ENCODE data around the gene MALAT1. TPM values are rescaled to one million over a fixed set of nuclear protein-coding genes. Genes with fewer than 3 reads are reported as not detected.

MALAT1 gene
- total and polyA plus RNA-seq, 2 donors (not counting 1 experiment from before 2014, with no cell fraction given), result 646 to 32,417 TPM

DNA sequence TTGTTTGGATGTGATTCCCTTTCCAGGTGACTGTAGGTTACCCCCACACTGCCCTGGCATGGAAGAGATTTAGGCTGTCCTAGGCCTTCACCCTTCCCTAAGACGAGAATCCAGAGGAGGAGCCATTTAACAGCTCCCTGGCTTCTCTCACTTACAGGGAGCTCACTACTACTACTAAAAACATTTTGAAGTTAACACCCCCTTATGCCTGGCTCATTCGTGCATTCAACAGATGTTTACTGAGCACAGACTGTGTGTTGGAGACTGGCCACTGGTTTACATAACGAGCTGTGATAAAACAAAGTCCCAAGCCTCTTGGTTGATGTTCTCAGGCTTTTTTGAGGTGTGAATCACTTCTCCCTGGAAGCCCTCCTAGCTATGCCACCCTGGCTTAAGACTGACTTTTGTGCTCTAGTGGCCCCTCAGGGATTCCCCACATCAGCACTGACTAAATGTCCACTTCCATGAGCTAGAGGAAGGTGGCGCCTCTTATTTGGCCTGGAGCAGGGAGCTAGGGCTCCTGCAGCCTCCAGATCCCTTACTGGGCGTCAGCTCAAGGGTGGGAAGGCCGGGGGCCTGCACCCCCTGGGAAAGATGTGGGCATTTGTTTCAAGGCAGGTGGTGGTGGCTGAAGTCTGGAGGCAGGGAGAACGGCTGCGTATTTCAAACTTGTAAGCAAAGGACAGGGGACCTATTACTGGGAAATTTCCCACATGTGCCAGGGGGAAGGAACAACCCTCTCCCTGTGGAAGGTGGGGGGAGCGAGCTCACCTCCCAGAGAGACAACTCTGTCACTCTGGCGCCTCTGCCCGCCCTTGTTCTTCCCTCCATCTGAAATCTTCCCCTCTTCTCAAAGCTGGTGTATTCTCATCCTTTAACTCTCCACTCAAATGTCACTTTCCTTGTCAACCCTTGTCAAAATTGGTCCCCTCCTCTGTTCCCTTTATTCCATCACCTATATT, 19.4 kb upstream of the MALAT1 start:
- H2AFZ ChIP-seq (ENCODE audit: insufficient read depth, low read depth, low read length, poor library complexity, severe bottlenecking), result no peak overlapping the region
- H3K9me3 Mint-ChIP-seq (ENCODE audit: insufficient read depth), result no peaks in the 10 kb centered on the region
- no peak overlapping the region for H3K27ac ChIP-seq (ENCODE audit: low read length in 2 of 2)
- no peaks in the 10 kb centered on the region for H3K27me3 Mint-ChIP-seq
- ATAC-seq (ENCODE audit: low read depth) (no peak), DNase-seq (no peak)
- peaks cover 40% of the 10 kb centered on the region for H3K79me2 ChIP-seq (ENCODE audit: control insufficient read depth, insufficient read depth, low read length)
- H3K4me2 ChIP-seq (replicated peaks; ENCODE audit: low read depth, low read length, poor library complexity, severe bottlenecking), result no peak overlapping the region
- no peaks in the 10 kb centered on the region for H3K9me3 ChIP-seq (ENCODE audit: control extremely low read depth in 1 of 3, control insufficient read depth in 2 of 3, insufficient read depth in 1 of 3, low read length in 2 of 3)
- POLR2A ChIA-PET, result interaction anchor here (0.7 to 13.6 kb wide), 6 partner anchors 8 to 150 kb away, joined by 3 to 366 read pairs (median 34); partner anchors contain the start of genes MALAT1 and NEAT1
- H3K4me1 Mint-ChIP-seq, result peaks cover 14% of the 10 kb centered on the region
- TF ChIP-seq, protein P1, sequence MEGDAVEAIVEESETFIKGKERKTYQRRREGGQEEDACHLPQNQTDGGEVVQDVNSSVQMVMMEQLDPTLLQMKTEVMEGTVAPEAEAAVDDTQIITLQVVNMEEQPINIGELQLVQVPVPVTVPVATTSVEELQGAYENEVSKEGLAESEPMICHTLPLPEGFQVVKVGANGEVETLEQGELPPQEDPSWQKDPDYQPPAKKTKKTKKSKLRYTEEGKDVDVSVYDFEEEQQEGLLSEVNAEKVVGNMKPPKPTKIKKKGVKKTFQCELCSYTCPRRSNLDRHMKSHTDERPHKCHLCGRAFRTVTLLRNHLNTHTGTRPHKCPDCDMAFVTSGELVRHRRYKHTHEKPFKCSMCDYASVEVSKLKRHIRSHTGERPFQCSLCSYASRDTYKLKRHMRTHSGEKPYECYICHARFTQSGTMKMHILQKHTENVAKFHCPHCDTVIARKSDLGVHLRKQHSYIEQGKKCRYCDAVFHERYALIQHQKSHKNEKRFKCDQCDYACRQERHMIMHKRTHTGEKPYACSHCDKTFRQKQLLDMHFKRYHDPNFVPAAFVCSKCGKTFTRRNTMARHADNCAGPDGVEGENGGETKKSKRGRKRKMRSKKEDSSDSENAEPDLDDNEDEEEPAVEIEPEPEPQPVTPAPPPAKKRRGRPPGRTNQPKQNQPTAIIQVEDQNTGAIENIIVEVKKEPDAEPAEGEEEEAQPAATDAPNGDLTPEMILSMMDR (IDR thresholded peaks at IDR 0.05), result no peak
- no peak for TF ChIP-seq EZH2 (IDR thresholded peaks at IDR 0.05; ENCODE audit: borderline replicate concordance, insufficient read depth, low read depth, low read length, poor library complexity, severe bottlenecking)
- no peaks in the 10 kb centered on the region for H3K36me3 ChIP-seq (replicated peaks in 1 of 2; ENCODE audit: control extremely low read depth in 1 of 2, control insufficient read depth in 1 of 2, extremely low read depth in 1 of 2, insufficient read depth in 2 of 2, low read length in 1 of 2)
- no peak overlapping the region for H3K4me3 ChIP-seq (ENCODE audit: control extremely low read depth in 1 of 5, extremely low read depth in 1 of 5, insufficient read depth in 1 of 5, low read depth in 2 of 5, low read length in 4 of 5)
- no peaks in the 10 kb centered on the region for H4K20me1 ChIP-seq (ENCODE audit: control insufficient read depth, insufficient read depth, low read length, poor library complexity, severe bottlenecking)
- CTCF ChIA-PET, result interaction anchor here (0.8 to 5.4 kb wide), 10 partner anchors 9 to 101 kb away, joined by 3 to 39 read pairs (median 6); partner anchors contain the start of gene MALAT1
- intact Hi-C loops (cut with micrococcal nuclease), result no loop called here
- H3K4me3 Mint-ChIP-seq, result peak overlapping the region; percentile 58
- WGBS (ENCODE audit: insufficient coverage), result 100% methylated on average over 8 of the region's 11 CpGs
- no peak overlapping the region for H3K9ac ChIP-seq (ENCODE audit: low read length)
- H3K27ac Mint-ChIP-seq, result peak overlapping the region; percentile 63
- H3K4me1 ChIP-seq (ENCODE audit: control insufficient read depth in 2 of 2, insufficient read depth in 2 of 2, low read length in 2 of 2), result peaks cover 11 to 22% of the 10 kb centered on the region in 2 donors
- no peaks in the 10 kb centered on the region for H3K27me3 ChIP-seq (replicated peaks in 1 of 4; ENCODE audit: control extremely low read depth in 1 of 4, control insufficient read depth in 3 of 4, insufficient read depth in 4 of 4, low read length in 3 of 4)
